H1 (cell line): Measurements from ENCODE around the gene SPOCK1. TPM values are rescaled to one million over a fixed set of nuclear protein-coding genes. Genes with fewer than 3 reads are reported as not detected.

ENCODE experiments used
- ATF3 ChIP-seq: IDR thresholded peaks from 2 replicates; pipeline ENCODE4 v1.6.1; 2011; ENCODE audit warnings: low read depth, mild to moderate bottlenecking, low read length; ENCODE audit not compliant: insufficient read depth
- CHD7 ChIP-seq: fragments of 300-600 bp; sonication (generic); IDR thresholded peaks from 2 replicates; pipeline ENCODE4 v1.7.1; 2012; ENCODE audit warnings: low read length, moderate library complexity, mild to moderate bottlenecking, inconsistent platforms; ENCODE audit not compliant: insufficient replicate concordance
- JUND ChIP-seq: IDR thresholded peaks from 2 replicates; pipeline ENCODE4 v1.6.1; 2011; ENCODE audit warnings: mild to moderate bottlenecking, improper control_type of control experiment, low read length
- SP1 ChIP-seq: IDR thresholded peaks from 2 replicates; pipeline ENCODE4 v1.6.1; 2011; ENCODE audit warnings: low read depth, low read length
- polyA plus RNA-seq, 7 experiments: library from polyadenylated mRNA; depleted of rRNA in 3 of 7; stranded (reverse) in 5 of 7; unstranded in 2 of 7; fragments of >200 nt in 5 of 7; fragments of 200-250 nt in 2 of 7; gene quantifications; 1 replicate in 5 of 7; 2 replicates in 1 of 7; 4 replicates in 1 of 7; pipeline versions ENCODE4 v1.2.1 to v1.2.3, GENCODE V29; 2011 to 2013; ENCODE audit warnings: missing spikeins in 2 of 7, mixed read lengths in 2 of 7
- total RNA-seq: library from RNA; stranded (reverse); fragmentation: NEBNext Ultra II Directional; extraction: Animal tissue kit (Norgen Biotek cat#: 25700); gene quantifications from 2 replicates; pipeline ENCODE4 v1.2.1, GENCODE V29; 2021

SPOCK1 gene
- total and polyA plus RNA-seq, 2 of the 8 experiments (the other 6 are each of a cell fraction or from before 2014, with no cell fraction given), result 6.9 to 18.1 TPM

GRCh38 chr5:137360607-137361006, 138.5 kb downstream of the SPOCK1 start (continued):
- no peak for TF ChIP-seq CHD7
- TF ChIP-seq SP1, result no peak
- TF ChIP-seq JUND, result no peak
- no peak for TF ChIP-seq ATF3
